Liver (tissue), 9 donors: Measurements from ENCODE around the gene MAP3K13. TPM values are rescaled to one million over a fixed set of nuclear protein-coding genes. Genes with fewer than 3 reads are reported as not detected.

ENCODE experiments used
- DNase-seq: peaks from one replicate; pipeline ENCODE4 v3.0.0-alpha.2; 2017; ENCODE audit warnings: low spot score
- H3K27ac ChIP-seq, 2 donors: one replicate each; pipeline ENCODE4 v1.7.0; 2013; ENCODE audit warnings: inconsistent platforms in 2 of 2, low read length in 2 of 2, control low read depth in 1 of 2, low read depth in 1 of 2, mild to moderate bottlenecking in 1 of 2
- H3K27me3 ChIP-seq, 4 donors: one replicate each; pipeline versions ENCODE4 v1.6.1 to v1.7.0; 2013; ENCODE audit warnings: low read length in 3 of 4, inconsistent platforms in 1 of 4, mild to moderate bottlenecking in 1 of 4, moderate library complexity in 1 of 4; ENCODE audit not compliant: control insufficient read depth in 4 of 4, insufficient read depth in 4 of 4
- H3K36me3 ChIP-seq, 4 donors: one replicate each; pipeline versions ENCODE4 v1.6.1 to v1.7.0; 2013; ENCODE audit warnings: low read length in 3 of 4, mild to moderate bottlenecking in 3 of 4, low read depth in 1 of 4, moderate library complexity in 1 of 4; ENCODE audit not compliant: control insufficient read depth in 4 of 4, insufficient read depth in 3 of 4
- H3K4me1 ChIP-seq, 4 donors: one replicate each; pipeline versions ENCODE4 v1.6.1 to v1.7.0; 2013; ENCODE audit warnings: low read length in 3 of 4, mild to moderate bottlenecking in 3 of 4, moderate library complexity in 1 of 4; ENCODE audit not compliant: control insufficient read depth in 4 of 4, insufficient read depth in 4 of 4
- H3K4me3 ChIP-seq, 3 donors: one replicate each; pipeline versions ENCODE4 v1.6.1 to v1.7.0; 2013; ENCODE audit warnings: low read length in 3 of 3, control low read depth in 1 of 3, low read depth in 1 of 3, mild to moderate bottlenecking in 1 of 3
- H3K9ac ChIP-seq, 2 donors: one replicate each; pipeline ENCODE4 v1.7.0; 2013; ENCODE audit warnings: low read length in 2 of 2, mild to moderate bottlenecking in 2 of 2, moderate library complexity in 2 of 2, control low read depth in 1 of 2, low read depth in 1 of 2
- H3K9me3 ChIP-seq, 4 donors: one replicate each; pipeline versions ENCODE4 v1.6.1 to v1.7.0; 2013; ENCODE audit warnings: low read length in 3 of 4; ENCODE audit not compliant: control insufficient read depth in 4 of 4
- EGR1 ChIP-seq, 2 donors: IDR thresholded peaks; 2 replicates each; pipeline ENCODE4 v1.6.1; 2016 to 2018; ENCODE audit warnings: antibody characterized with exemption in 2 of 2, low read depth in 2 of 2
- FOXA1 ChIP-seq: IDR thresholded peaks from 2 replicates; pipeline ENCODE4 v1.6.1; 2016; ENCODE audit warnings: antibody characterized with exemption
- HNF4A ChIP-seq, 2 donors: conservative IDR thresholded peaks; 2 replicates each; pipeline ENCODE4 v1.6.1; 2016; ENCODE audit warnings: antibody characterized with exemption in 2 of 2, mild to moderate bottlenecking in 2 of 2
- JUND ChIP-seq, 2 donors: IDR thresholded peaks; 2 replicates each; pipeline ENCODE4 v1.6.1; 2016; ENCODE audit warnings: antibody characterized with exemption in 2 of 2
- RAD21 ChIP-seq, 2 donors: IDR thresholded peaks; 2 replicates each; pipeline ENCODE4 v1.6.1; 2016; ENCODE audit warnings: antibody characterized with exemption in 2 of 2, mild to moderate bottlenecking in 2 of 2
- TAF1 ChIP-seq: conservative IDR thresholded peaks from 2 replicates; pipeline ENCODE4 v1.6.1; 2016; ENCODE audit warnings: antibody characterized with exemption, mild to moderate bottlenecking
- WGBS: extraction: QIAGEN DNeasy Blood & Tissue Kit; methylation state at CpG from one replicate; pipeline ENCODE4 v1.1.7; 2013; 5-methylcytosine and 5-hydroxymethylcytosine counted together
- polyA plus RNA-seq, 2 donors: library from polyadenylated mRNA; stranded (reverse) in 1 of 2; unstranded in 1 of 2; fragments of 200-250 nt in 1 of 2; fragments of >200 nt in 1 of 2; fragmentation: Nextera tagmentation in 1 of 2; extraction: Ambion mirVana in 1 of 2; gene quantifications; one replicate each; pipeline versions ENCODE4 v1.2.1 to v1.2.3, GENCODE V29; 2013 to 2015
- total RNA-seq, 2 donors: library from RNA; depleted of rRNA; stranded (reverse); fragments of >200 nt; gene quantifications; one replicate each; pipeline ENCODE4 v1.2.3, GENCODE V29; 2014
- TF ChIP-seq, protein P1 (sequence below): IDR thresholded peaks from 2 replicates; pipeline ENCODE4 v1.6.1; 2016; ENCODE audit warnings: antibody characterized with exemption
- TF ChIP-seq, protein P2 (sequence below): fragments of 150-350 bp; IDR thresholded peaks from 2 replicates; pipeline ENCODE4 v1.5.1; 2017; ENCODE audit warnings: improper control_type of control experiment, low read depth, low read length; ENCODE audit not compliant: missing input control
- TF ChIP-seq, protein P3 (sequence below): IDR thresholded peaks from 2 replicates; pipeline ENCODE4 v1.6.1; 2016; ENCODE audit warnings: antibody characterized with exemption
- TF ChIP-seq, protein P4 (sequence below): IDR thresholded peaks from 2 replicates; pipeline ENCODE4 v1.6.1; 2016; ENCODE audit warnings: antibody characterized with exemption
- donor health status: healthy.
- donor health status: healthy.
- donor health status: healthy.
- donor health status: healthy.
- donor health status: healthy.

MAP3K13 gene
- total and polyA plus RNA-seq, 4 donors: 11.3 to 38.1 (median 26.5) TPM

DNA sequence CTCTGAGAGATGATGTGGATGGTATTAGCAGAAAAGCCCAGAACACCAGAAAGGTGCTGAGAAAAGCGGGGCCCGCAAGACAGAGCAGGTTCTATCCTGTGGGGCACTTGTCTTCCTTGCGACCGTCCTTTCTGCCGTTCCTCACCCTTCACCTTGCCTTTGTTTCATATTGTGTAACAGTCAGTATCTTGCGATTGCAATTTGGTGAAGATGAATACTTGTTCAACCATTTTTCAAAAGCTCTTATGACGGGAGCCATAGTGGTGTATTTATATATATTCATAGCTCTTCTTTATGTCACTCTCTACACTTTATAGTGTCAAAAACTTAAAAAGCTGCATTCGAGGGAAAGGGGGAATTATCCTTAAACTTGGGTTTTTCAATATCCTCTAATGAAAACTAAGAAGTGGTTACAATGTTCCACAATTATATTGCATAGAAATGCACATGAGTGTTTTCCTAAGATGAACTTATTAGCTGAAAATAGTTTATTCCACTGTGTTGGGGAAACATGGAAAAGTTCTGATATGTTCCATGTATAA, 797 bp downstream of the MAP3K13 start:
- no peak for DNase-seq
- Histone ChIP-seq H3K4me3 (peak overlapping the region in 1 of 3 donors; percentile 38), H3K4me1 (peaks cover 4 to 31% (median 17%) of the 10 kb centered on the region in 4 donors), H3K9ac (no peak overlapping the region), H3K36me3 (no peaks in the 10 kb centered on the region), H3K27ac (peak overlapping the region in 1 of 2 donors; percentile 36), H3K9me3 (no peaks in the 10 kb centered on the region), H3K27me3 (no peaks in the 10 kb centered on the region)
- TF ChIP-seq, protein P1, sequence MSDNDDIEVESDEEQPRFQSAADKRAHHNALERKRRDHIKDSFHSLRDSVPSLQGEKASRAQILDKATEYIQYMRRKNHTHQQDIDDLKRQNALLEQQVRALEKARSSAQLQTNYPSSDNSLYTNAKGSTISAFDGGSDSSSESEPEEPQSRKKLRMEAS: no peak
- TF ChIP-seq TAF1: no peak
- no peak for TF ChIP-seq RAD21 (IDR thresholded peaks at IDR 0.05)
- TF ChIP-seq, protein P2, sequence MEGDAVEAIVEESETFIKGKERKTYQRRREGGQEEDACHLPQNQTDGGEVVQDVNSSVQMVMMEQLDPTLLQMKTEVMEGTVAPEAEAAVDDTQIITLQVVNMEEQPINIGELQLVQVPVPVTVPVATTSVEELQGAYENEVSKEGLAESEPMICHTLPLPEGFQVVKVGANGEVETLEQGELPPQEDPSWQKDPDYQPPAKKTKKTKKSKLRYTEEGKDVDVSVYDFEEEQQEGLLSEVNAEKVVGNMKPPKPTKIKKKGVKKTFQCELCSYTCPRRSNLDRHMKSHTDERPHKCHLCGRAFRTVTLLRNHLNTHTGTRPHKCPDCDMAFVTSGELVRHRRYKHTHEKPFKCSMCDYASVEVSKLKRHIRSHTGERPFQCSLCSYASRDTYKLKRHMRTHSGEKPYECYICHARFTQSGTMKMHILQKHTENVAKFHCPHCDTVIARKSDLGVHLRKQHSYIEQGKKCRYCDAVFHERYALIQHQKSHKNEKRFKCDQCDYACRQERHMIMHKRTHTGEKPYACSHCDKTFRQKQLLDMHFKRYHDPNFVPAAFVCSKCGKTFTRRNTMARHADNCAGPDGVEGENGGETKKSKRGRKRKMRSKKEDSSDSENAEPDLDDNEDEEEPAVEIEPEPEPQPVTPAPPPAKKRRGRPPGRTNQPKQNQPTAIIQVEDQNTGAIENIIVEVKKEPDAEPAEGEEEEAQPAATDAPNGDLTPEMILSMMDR: no peak
- TF ChIP-seq JUND (IDR thresholded peaks at IDR 0.05): no peak
- TF ChIP-seq, protein P3, sequence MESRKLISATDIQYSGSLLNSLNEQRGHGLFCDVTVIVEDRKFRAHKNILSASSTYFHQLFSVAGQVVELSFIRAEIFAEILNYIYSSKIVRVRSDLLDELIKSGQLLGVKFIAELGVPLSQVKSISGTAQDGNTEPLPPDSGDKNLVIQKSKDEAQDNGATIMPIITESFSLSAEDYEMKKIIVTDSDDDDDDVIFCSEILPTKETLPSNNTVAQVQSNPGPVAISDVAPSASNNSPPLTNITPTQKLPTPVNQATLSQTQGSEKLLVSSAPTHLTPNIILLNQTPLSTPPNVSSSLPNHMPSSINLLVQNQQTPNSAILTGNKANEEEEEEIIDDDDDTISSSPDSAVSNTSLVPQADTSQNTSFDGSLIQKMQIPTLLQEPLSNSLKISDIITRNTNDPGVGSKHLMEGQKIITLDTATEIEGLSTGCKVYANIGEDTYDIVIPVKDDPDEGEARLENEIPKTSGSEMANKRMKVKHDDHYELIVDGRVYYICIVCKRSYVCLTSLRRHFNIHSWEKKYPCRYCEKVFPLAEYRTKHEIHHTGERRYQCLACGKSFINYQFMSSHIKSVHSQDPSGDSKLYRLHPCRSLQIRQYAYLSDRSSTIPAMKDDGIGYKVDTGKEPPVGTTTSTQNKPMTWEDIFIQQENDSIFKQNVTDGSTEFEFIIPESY: no peak
- TF ChIP-seq HNF4A (conservative IDR thresholded peaks at IDR 0.05): no peak
- 57% methylated on average over 8 of the region's 8 CpGs for WGBS

DNA sequence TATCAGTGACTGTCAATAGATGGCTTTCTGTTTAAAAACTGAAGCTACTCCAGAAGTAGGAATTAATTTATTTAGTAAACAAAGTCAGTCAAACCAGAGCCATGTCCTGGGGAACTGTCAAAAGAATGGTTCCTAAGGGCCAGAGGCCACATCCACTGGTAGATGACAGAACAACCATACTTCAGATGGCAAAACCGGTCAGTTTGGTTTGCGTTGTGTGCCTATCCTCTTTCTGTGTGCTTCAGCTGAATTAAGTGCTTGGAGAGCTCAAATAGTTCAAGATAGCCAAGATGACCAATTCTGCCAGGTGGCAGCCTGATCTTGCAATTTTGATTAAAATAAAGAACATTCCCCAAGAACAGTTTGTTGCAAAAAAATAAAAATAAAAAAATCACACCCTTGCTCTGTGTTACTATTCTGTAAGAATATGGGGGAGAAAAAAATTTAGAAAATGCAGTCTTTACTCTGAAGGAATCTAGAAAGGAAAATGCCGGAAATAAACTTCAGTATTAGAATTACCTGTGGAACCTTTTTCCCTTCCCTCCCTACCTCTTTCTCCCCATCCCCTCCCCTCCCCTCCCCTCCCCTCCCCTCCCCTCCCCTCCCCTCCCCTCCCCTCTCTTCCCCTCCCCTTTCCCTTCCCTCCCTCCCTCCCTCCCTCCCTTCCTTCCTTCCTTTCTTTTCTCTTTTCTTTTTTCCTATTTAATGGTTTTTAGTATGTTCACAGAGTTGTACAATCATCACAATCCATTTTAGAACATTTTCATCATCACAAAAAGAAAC, 2.5 kb downstream of the MAP3K13 start:
- TF ChIP-seq EGR1 (IDR thresholded peaks at IDR 0.05; ENCODE audit: low read depth in 2 of 2) (no peak), TAF1 (no peak), FOXA1 (no peak)
- TF ChIP-seq, protein P4, sequence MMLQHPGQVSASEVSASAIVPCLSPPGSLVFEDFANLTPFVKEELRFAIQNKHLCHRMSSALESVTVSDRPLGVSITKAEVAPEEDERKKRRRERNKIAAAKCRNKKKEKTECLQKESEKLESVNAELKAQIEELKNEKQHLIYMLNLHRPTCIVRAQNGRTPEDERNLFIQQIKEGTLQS: no peak
- TF ChIP-seq, protein P1: no peak
- TF ChIP-seq, protein P2: no peak
- WGBS: 92% methylated on average over 3 of the region's 3 CpGs
- Histone ChIP-seq H3K9ac (no peak overlapping the region), H3K27ac (no peak overlapping the region), H3K9me3 (no peaks in the 10 kb centered on the region), H3K27me3 (no peaks in the 10 kb centered on the region), H3K4me1 (peaks cover 3 to 25% (median 14%) of the 10 kb centered on the region in 4 donors), H3K36me3 (no peaks in the 10 kb centered on the region), H3K4me3 (no peak overlapping the region)
- no peak for DNase-seq
